Measurements from ENCODE around the gene FETUB.

The FETUB gene, protein sequence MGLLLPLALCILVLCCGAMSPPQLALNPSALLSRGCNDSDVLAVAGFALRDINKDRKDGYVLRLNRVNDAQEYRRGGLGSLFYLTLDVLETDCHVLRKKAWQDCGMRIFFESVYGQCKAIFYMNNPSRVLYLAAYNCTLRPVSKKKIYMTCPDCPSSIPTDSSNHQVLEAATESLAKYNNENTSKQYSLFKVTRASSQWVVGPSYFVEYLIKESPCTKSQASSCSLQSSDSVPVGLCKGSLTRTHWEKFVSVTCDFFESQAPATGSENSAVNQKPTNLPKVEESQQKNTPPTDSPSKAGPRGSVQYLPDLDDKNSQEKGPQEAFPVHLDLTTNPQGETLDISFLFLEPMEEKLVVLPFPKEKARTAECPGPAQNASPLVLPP

DNA sequence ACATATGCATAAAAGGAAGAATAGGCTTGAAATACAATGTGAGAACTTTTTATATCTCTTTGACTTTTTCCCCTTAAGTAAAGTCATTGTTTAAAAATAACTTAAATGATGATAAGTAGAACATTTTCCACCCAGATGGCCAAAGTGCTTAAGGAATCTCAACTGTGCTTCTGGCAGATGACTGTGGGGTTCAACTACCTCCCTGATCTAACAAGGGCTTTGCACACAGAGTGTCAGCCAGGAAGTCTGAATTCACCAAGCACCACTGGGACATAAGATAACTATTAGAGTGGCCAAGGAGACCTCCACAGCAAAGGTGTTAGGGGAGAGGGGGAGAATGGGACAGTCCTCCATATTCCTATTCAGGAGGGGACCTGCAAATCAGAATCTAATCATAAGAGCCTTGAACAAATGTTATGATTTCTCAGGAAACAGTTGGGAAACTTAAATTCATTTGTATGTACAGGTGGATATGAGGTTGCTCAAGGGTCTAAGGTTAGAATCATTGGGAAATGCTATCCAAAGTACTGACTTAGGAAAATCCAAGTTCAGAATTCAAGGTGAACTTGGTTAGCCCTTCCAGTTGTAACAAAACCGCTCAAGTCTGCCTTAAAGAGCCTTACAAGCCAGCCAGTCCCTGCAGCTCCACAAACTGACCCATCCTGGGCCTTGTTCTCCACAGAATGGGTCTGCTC, at the start of gene FETUB:
Gene FETUB (plus strand): TSS at position 622 of the 695 bp plus-strand sequence. CDS start 62 bp downstream, at position 684.
- H3K9ac ChIP-seq (ENCODE audit: low read depth, low read length) = no peak within 1 kb of the TSS
- peaks cover 25% of the 10 kb centered on the region for H3K4me1 ChIP-seq (ENCODE audit: control insufficient read depth, insufficient read depth, low read length)
- no peaks in the 10 kb centered on the region for H3K9me3 ChIP-seq (ENCODE audit: control insufficient read depth, insufficient read depth, low read length)
- no peaks in the 10 kb centered on the region for H3K36me3 ChIP-seq (ENCODE audit: control insufficient read depth, insufficient read depth, low read length)
- no peak within 1 kb of the TSS for H3K4me3 ChIP-seq (ENCODE audit: low read depth, low read length)
- no peaks in the 10 kb centered on the region for H3K27me3 ChIP-seq (ENCODE audit: control insufficient read depth, insufficient read depth, low read length)
- no peak within 1 kb of the TSS for H3K27ac ChIP-seq (ENCODE audit: low read depth, low read length)

DNA sequence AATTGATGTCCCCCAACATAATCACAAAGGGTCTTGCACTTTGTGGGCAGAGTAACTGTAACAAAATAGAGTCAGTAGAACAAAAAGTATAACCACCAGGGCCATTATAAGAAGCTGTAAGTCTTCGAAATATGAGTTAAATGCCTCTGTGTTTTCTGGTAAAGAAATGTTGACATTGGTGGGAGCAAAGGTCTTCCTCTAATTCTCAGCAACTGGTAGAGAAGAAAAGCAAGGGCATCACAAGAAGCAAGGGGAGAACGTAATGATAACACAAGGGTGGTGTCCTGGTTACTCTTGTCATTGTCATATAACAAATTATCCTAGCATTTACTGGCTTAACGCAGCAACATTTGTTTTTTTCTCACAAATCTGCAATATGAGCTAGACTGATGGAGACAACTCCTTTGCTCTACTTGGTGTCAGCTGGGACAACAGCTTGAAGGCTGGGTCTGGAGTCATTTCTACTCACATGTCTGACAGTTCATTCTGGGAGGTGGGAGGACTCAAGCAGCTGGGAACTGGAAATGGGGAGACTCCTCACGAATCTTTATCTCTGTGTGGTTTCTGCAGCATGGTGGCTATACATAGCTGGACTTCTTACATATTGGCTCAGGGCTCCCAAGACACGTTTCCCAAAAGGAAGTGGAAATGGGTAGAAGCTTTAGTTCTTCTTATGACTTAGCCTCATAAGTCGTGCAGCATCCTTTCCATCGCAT, 49.5 kb upstream of the FETUB start:
- Histone ChIP-seq H3K36me3 (ENCODE audit: control insufficient read depth, insufficient read depth, low read length) (peaks cover 5% of the 10 kb centered on the region), H3K27ac (ENCODE audit: low read depth, low read length) (no peak overlapping the region), H3K4me1 (ENCODE audit: control insufficient read depth, insufficient read depth, low read length) (no peaks in the 10 kb centered on the region), H3K9ac (ENCODE audit: low read depth, low read length) (no peak overlapping the region), H3K27me3 (ENCODE audit: control insufficient read depth, insufficient read depth, low read length) (no peaks in the 10 kb centered on the region), H3K4me3 (ENCODE audit: low read depth, low read length) (no peak overlapping the region), H3K9me3 (ENCODE audit: control insufficient read depth, insufficient read depth, low read length) (no peaks in the 10 kb centered on the region)

DNA sequence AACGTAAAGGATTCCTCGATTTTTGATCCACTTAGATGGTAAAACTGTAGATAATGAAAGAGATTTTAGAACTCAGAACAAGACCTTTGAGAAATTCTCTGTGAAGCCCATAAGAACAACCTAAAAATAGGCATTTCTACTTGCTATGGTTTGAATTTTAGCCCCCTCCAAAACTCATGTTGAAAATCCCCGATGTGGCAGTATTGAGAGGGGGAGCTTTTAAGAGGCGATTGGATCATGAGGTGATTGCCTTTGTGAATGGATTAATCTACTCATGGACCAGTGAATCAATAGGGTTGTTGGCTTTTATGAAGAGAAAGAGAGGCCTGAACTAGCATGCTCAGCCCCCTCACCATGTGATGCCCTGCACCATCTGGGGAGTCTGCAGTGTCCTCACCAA, 47.5 kb upstream of the FETUB start:
- no peak overlapping the region for H3K9ac ChIP-seq (ENCODE audit: low read depth, low read length)
- no peaks in the 10 kb centered on the region for H3K36me3 ChIP-seq (ENCODE audit: control insufficient read depth, insufficient read depth, low read length)
- no peaks in the 10 kb centered on the region for H3K9me3 ChIP-seq (ENCODE audit: control insufficient read depth, insufficient read depth, low read length)
- peaks cover 4% of the 10 kb centered on the region for H3K4me1 ChIP-seq (ENCODE audit: control insufficient read depth, insufficient read depth, low read length)
- H3K4me3 ChIP-seq (ENCODE audit: low read depth, low read length) = no peak overlapping the region
- H3K27ac ChIP-seq (ENCODE audit: low read depth, low read length) = no peak overlapping the region
- no peaks in the 10 kb centered on the region for H3K27me3 ChIP-seq (ENCODE audit: control insufficient read depth, insufficient read depth, low read length)

DNA sequence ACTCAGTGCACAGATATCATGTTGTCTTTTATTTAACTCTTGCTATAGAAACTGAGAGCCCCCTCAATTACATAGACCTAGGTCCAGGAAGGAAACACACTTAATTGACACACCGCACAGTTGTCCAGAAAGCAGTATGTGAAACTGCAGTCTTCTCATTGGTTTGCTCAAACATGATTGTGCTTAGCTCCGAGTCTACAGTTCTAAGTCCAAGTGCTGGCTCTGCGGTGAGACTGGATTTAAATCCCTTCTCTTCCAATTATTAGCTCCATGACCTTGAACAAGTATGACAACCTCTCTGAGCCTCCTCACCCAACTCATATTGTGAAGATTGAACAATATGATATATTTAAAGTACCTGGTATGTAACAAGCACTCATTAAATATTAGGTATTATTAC, 46.3 kb upstream of the FETUB start:
- H3K4me3 ChIP-seq (ENCODE audit: low read depth, low read length) = no peak overlapping the region
- H3K9ac ChIP-seq (ENCODE audit: low read depth, low read length) = no peak overlapping the region
- H3K36me3 ChIP-seq (ENCODE audit: control insufficient read depth, insufficient read depth, low read length) = no peaks in the 10 kb centered on the region
- H3K9me3 ChIP-seq (ENCODE audit: control insufficient read depth, insufficient read depth, low read length) = no peaks in the 10 kb centered on the region
- H3K4me1 ChIP-seq (ENCODE audit: control insufficient read depth, insufficient read depth, low read length) = peaks cover 4% of the 10 kb centered on the region
- no peaks in the 10 kb centered on the region for H3K27me3 ChIP-seq (ENCODE audit: control insufficient read depth, insufficient read depth, low read length)
- H3K27ac ChIP-seq (ENCODE audit: low read depth, low read length) = no peak overlapping the region

DNA sequence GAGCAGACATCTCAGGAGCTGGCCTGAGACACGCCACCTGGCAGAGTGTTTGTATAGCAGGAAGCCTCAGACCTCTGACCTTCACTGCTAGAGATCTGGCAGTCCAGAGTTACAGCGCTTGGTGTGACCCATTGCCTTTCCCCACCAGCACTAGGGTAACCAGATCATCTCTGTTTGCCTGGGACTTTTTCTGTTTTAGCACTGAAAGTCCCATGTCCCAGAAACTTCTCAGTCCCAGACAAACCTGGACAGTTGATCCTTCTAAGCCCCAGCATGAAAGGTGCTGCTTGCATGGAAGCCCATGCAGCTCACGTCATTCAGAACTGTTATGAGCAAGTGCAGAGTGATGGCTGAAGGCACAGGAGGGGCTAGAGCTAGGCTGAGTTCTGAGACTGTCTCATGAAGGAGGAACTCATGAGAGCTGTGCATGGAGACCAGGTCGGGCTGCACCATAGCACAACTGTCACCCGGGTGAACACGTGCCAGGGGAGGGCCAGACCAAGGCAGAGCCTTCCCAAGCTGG, 45.5 kb upstream of the FETUB start:
- H3K9ac ChIP-seq (ENCODE audit: low read depth, low read length) = no peak overlapping the region
- H3K27me3 ChIP-seq (ENCODE audit: control insufficient read depth, insufficient read depth, low read length) = no peaks in the 10 kb centered on the region
- H3K27ac ChIP-seq (ENCODE audit: low read depth, low read length) = no peak overlapping the region
- no peak overlapping the region for H3K4me3 ChIP-seq (ENCODE audit: low read depth, low read length)
- no peaks in the 10 kb centered on the region for H3K36me3 ChIP-seq (ENCODE audit: control insufficient read depth, insufficient read depth, low read length)
- H3K9me3 ChIP-seq (ENCODE audit: control insufficient read depth, insufficient read depth, low read length) = no peaks in the 10 kb centered on the region
- peaks cover 4% of the 10 kb centered on the region for H3K4me1 ChIP-seq (ENCODE audit: control insufficient read depth, insufficient read depth, low read length)

DNA sequence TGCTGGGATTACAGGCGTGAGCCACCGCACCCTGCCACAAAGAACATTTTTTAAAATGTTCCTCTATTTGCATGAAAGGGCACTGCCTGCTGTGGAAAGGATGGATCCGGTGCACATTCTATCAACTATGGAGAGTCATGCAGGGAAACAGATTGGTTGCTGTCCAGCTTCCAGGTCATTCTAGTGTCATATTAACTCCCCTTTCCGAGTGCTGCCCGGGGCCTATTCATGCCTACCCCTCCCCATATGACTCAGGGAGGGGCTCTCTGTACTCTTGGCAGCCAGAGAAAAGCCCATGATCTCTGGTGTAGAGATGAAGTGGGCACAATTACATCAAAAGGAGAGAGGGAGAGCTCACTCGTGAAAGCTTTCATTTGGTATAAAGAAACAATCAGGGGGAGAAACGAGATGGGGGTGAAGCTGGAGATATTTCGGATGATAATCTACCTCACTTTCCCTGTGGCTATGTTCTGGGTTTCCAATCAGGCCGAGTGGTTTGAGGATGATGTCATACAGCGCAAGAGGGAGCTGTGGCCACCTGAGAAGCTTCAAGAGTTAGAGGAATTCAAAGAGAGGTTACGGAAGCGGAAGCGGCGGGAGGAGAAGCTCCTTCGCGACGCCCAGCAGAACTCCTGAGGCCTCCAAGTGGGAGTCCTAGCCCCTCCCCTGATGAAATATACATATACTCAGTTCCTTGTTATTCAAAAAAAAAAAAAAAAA, 43.5 kb upstream of the FETUB start:
- Histone ChIP-seq H3K4me1 (ENCODE audit: control insufficient read depth, insufficient read depth, low read length) (peaks cover 4% of the 10 kb centered on the region), H3K9me3 (ENCODE audit: control insufficient read depth, insufficient read depth, low read length) (no peaks in the 10 kb centered on the region), H3K4me3 (ENCODE audit: low read depth, low read length) (no peak overlapping the region), H3K27me3 (ENCODE audit: control insufficient read depth, insufficient read depth, low read length) (no peaks in the 10 kb centered on the region), H3K36me3 (ENCODE audit: control insufficient read depth, insufficient read depth, low read length) (no peaks in the 10 kb centered on the region), H3K27ac (ENCODE audit: low read depth, low read length) (no peak overlapping the region), H3K9ac (ENCODE audit: low read depth, low read length) (no peak overlapping the region)

DNA sequence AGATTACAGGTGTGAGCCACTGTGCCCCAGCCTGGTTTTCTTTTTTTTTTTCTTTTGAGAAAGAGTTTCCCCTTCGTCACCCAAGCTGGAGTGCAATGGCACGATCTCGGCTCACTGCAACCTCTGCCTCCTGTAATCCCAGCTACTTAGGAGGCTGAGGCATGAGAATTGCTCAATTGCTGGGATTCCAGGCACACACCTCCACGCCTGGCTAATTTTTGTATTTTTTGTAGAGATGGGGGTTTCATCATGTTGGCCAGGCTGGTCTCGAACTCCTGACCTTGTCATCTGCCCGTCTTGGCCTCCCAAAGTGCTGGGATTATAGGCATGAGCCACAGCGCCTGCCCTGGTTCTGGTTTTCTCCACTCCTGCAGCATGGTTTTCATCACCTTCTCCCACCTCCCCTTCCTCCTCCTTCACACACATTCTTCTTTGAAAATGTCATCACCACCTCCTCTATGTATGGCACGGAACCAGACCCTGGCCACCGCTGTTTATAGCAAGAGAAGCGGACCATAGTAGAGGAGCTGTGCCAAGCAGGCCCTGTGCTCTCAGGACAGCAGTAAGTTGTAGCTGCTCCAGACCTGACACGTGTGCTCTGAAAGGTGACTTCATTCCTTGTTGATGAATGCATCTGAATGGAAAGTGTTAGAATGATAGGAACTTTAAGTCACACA, 42.0 kb upstream of the FETUB start:
- Histone ChIP-seq H3K4me1 (ENCODE audit: control insufficient read depth, insufficient read depth, low read length) (peaks cover 4% of the 10 kb centered on the region), H3K9ac (ENCODE audit: low read depth, low read length) (no peak overlapping the region), H3K4me3 (ENCODE audit: low read depth, low read length) (no peak overlapping the region), H3K36me3 (ENCODE audit: control insufficient read depth, insufficient read depth, low read length) (no peaks in the 10 kb centered on the region), H3K9me3 (ENCODE audit: control insufficient read depth, insufficient read depth, low read length) (no peaks in the 10 kb centered on the region), H3K27ac (ENCODE audit: low read depth, low read length) (no peak overlapping the region), H3K27me3 (ENCODE audit: control insufficient read depth, insufficient read depth, low read length) (no peaks in the 10 kb centered on the region)

DNA sequence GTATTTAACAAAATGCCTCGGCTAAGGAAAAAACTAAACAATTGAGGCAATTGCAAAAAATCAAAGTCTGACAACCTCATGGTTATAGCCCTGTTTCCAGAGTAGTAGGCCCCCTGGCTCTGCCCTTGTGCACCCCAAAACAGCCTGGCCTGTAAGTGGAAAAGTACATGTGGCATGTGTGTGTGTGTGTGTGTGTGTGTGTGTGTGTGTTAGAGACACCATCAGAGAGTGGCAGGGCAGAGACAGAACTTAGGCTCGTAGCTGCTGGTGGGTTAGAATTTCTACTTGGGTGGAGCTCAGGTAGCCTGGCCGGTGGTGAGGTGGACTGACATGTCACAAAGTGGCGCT, 41.4 kb upstream of the FETUB start:
- H3K4me3 ChIP-seq (ENCODE audit: low read depth, low read length) = no peak overlapping the region
- H3K9me3 ChIP-seq (ENCODE audit: control insufficient read depth, insufficient read depth, low read length) = no peaks in the 10 kb centered on the region
- H3K4me1 ChIP-seq (ENCODE audit: control insufficient read depth, insufficient read depth, low read length) = peaks cover 4% of the 10 kb centered on the region
- H3K36me3 ChIP-seq (ENCODE audit: control insufficient read depth, insufficient read depth, low read length) = no peaks in the 10 kb centered on the region
- no peak overlapping the region for H3K27ac ChIP-seq (ENCODE audit: low read depth, low read length)
- H3K27me3 ChIP-seq (ENCODE audit: control insufficient read depth, insufficient read depth, low read length) = no peaks in the 10 kb centered on the region
- no peak overlapping the region for H3K9ac ChIP-seq (ENCODE audit: low read depth, low read length)

DNA sequence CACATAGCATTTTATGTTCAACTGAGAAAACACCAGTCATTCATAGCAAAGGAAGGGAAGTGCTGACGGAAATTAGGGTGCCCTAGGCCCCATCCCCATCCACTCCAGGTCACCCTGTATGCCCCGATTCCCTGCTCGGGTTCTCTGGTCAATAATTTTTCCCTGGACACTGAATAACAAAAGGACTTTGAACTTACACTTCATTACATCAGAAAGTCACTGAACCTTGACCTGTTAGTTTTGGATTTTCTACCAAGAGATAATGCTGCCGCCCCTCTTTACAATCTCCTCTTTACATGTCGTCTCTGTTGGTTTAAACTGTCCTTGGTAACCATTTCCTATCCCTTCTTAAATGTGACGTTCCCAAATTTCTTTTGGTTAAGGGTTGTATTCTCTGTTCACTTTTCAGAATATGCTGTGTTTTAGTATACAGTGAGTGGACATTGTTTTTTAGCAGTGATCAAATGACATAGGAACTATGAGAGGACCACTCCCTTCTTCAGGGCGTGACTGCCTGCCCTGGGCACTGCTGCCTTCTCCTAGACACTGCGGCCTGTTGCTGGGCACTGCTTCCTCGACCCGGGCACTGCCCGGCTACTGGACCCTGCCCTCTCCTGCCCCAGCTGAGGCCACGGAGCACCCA, 40.9 kb upstream of the FETUB start:
- H3K4me1 ChIP-seq (ENCODE audit: control insufficient read depth, insufficient read depth, low read length) = peaks cover 4% of the 10 kb centered on the region
- H3K27me3 ChIP-seq (ENCODE audit: control insufficient read depth, insufficient read depth, low read length) = no peaks in the 10 kb centered on the region
- H3K9me3 ChIP-seq (ENCODE audit: control insufficient read depth, insufficient read depth, low read length) = no peaks in the 10 kb centered on the region
- no peak overlapping the region for H3K4me3 ChIP-seq (ENCODE audit: low read depth, low read length)
- no peak overlapping the region for H3K27ac ChIP-seq (ENCODE audit: low read depth, low read length)
- no peak overlapping the region for H3K9ac ChIP-seq (ENCODE audit: low read depth, low read length)
- no peaks in the 10 kb centered on the region for H3K36me3 ChIP-seq (ENCODE audit: control insufficient read depth, insufficient read depth, low read length)

DNA sequence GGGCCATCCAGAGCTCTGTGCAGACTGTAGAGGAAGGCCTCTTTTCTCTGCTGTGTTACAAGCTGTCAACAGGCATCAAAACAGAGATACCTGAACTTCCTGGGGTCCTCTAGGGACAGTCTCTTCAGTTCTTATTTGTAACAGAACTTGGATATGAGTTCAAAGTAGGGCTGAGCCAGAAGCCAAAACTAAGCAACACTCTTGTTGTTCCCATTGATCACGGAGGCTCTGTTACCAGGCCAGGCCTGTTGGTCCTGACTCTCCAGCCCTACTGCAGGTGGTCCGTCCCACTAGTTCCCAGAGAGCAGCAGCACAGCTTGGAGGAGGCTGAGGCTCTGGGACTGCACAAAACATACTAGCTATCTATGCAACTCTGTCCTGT, 40.4 kb upstream of the FETUB start:
- Histone ChIP-seq H3K4me3 (ENCODE audit: low read depth, low read length) (no peak overlapping the region), H3K4me1 (ENCODE audit: control insufficient read depth, insufficient read depth, low read length) (peaks cover 4% of the 10 kb centered on the region), H3K36me3 (ENCODE audit: control insufficient read depth, insufficient read depth, low read length) (no peaks in the 10 kb centered on the region), H3K9me3 (ENCODE audit: control insufficient read depth, insufficient read depth, low read length) (no peaks in the 10 kb centered on the region), H3K27ac (ENCODE audit: low read depth, low read length) (no peak overlapping the region), H3K27me3 (ENCODE audit: control insufficient read depth, insufficient read depth, low read length) (no peaks in the 10 kb centered on the region), H3K9ac (ENCODE audit: low read depth, low read length) (no peak overlapping the region)

Measured in HUES48 (cell line).